ENCODE data around the gene ARFGEF3. TPM values are rescaled to one million over a fixed set of nuclear protein-coding genes. Genes with fewer than 3 reads are reported as not detected.
"Not testable (repeated sequence)": the region's sequence is repeated elsewhere in the genome, so short reads cannot be mapped to it uniquely, and the experiment has no call there.

ARFGEF3 gene
- total RNA-seq, 1 donor, result under 0.01 TPM

GRCh38 chr6:138205437-138206094 is 43.8 kb downstream of the ARFGEF3 start:
- no peak for DNase-seq (ENCODE audit: low read depth in 2 of 3, low spot score in 2 of 3)

GRCh38 chr6:138206862-138207261 is 45.1 kb downstream of the ARFGEF3 start:
- DNase-seq (ENCODE audit: low read depth in 2 of 3, low spot score in 2 of 3), result no peak

DNA sequence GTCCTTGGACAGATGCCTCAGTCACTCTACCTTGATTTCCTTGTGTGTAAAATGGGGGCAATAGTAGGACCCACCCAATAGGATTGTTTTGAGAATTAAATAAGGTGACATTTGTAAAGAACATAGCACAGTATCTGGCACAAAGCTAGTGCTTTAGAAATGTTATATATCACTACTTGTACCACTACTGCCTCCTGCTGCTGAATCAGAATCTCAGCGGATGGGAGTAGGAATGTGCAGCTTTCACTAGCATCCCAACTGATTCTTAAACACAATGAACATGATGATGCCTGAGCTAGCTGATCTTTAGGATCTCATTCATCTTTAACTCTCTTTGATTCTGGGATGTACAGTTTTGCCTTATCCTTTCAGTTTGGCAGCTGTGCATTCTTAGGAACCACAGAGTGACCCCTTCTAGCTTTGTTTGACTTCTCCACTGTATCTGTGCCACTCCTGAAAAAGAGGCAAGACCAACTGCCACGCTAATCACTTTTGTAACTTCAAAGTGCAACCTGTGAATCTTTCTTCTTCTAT is 49.4 kb downstream of the ARFGEF3 start:
- DNase-seq (ENCODE audit: low read depth in 2 of 3, low spot score in 2 of 3), result no peak

DNA sequence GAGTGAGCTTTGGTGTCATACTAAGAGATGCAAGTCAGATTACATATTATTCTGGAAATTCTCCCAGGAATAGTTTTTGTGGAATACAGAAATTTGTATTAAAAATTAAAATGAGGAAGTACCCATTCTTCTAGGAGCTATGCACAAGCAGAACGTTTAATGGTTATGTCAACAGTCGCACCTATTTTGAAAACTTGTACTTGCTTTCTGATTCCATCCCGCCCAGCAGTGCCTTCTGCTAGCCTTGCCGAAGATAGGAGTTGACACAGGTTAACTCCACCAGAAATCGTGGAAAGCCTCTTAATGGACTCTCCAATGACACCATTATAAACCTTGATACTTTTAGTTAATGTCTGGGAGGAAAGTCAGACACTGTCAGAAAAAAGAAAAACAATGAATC is 49.9 kb downstream of the ARFGEF3 start:
- no peak for DNase-seq (ENCODE audit: low read depth in 2 of 3, low spot score in 2 of 3)

GRCh38 chr6:138212530-138212929 is 50.8 kb downstream of the ARFGEF3 start:
- DNase-seq (ENCODE audit: low read depth in 2 of 3, low spot score in 2 of 3), result not testable (repeated sequence)

- DNase-seq (ENCODE audit: low read depth in 2 of 3, low spot score in 2 of 3), result no peak
These were observed 53.5 kb downstream of the ARFGEF3 start for GRCh38 chr6:138215093-138215782.

- DNase-seq (ENCODE audit: low read depth in 2 of 3, low spot score in 2 of 3), result no peak
These were observed 56.7 kb downstream of the ARFGEF3 start, which contains the start of gene PBOV1 for GRCh38 chr6:138218449-138218848. Gene PBOV1 (minus strand): TSS chr6:138218491. CDS start chr6:138218395, 96 bp downstream.

DNA sequence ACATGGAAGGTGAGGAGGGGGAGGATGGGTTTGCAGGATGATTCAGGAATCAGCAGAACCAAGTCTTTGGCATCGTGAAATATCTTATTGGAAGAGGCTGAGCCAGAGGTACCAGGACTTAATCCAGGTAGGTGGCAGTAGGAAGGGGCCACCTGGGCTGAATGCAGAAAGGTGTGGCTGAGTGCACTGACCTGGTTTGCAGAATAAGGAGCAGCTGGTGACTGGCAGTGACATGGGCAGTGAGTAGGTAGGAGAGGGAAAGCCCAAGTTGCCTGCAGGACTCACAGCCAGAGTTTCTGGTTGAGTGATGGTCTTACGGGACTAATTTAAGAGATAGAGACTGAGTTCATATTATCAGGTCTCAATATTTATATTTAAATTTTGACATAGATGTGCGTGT is 57.7 kb downstream of the ARFGEF3 start:
- DNase-seq (ENCODE audit: low read depth in 2 of 3, low spot score in 2 of 3), result no peak

- DNase-seq (ENCODE audit: low read depth in 2 of 3, low spot score in 2 of 3), result no peak
These were observed 58.2 kb downstream of the ARFGEF3 start for GRCh38 chr6:138219901-138220300.

- no peak for DNase-seq (ENCODE audit: low read depth in 2 of 3, low spot score in 2 of 3)
These were observed 61.3 kb downstream of the ARFGEF3 start for GRCh38 chr6:138222901-138223546.

- no peak for DNase-seq (ENCODE audit: low read depth in 2 of 3, low spot score in 2 of 3)
These were observed 64.2 kb downstream of the ARFGEF3 start for GRCh38 chr6:138225953-138226352.

DNA sequence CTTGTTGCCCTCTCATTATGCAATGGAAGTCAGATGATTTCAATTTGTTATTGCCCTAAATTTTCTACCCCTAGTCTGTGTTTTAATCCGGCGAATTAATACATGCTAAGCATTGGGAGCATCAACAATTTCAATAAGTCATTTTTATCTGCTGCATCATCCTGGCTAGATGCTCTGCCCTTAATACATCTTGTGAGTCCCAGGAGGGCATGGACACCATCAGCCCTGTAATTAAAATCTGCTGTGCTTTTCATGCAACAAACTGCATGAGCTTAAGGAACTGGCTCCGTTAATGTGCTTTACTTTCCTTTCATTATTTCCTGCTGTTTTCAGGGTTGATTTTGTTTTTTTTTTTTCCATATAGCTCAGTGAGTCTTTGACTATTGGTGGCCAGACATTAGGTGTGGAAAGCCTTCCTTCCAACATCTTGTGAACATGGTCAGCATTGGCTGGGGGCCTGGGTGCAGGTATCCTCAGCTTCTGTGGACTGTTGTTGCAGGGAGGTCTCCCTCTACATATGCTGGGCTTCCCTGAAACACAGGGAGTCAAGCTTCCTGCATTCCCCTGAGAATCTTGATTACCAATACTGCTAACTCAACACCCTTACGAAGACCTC is 65.1 kb downstream of the ARFGEF3 start:
- DNase-seq (ENCODE audit: low read depth in 2 of 3, low spot score in 2 of 3), result no peak

GRCh38 chr6:138227316-138227781 is 65.6 kb downstream of the ARFGEF3 start:
- no peak for DNase-seq (ENCODE audit: low read depth in 2 of 3, low spot score in 2 of 3)

GRCh38 chr6:138229072-138229471 is 67.3 kb downstream of the ARFGEF3 start:
- no peak for DNase-seq (ENCODE audit: low read depth in 2 of 3, low spot score in 2 of 3)

DNA sequence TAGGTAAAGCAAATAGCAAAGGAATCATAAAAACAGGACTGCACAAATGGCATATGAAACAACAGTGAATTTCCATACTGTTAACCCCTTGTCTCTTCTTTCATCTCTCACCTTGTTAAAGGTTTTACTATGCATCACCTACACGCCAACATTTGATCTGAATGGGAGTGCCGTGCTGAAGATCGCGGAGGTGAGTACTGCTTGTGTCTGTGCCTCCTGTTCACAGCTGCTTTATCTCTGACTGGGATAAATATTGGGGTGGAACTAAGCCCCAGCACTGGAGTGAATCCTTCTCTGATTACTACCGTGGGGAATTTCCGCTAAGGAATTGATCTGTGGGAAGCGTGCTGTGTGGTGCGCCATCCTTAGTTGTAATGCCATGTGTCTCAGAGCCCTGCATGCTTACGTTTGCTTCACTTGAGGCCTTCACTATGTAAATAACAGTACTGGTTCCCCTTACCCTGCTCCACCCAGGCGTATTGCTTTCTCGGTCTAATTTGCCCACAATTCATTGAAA is 68.0 kb downstream of the ARFGEF3 start:
- no peak for DNase-seq (ENCODE audit: low read depth in 2 of 3, low spot score in 2 of 3)

GRCh38 chr6:138230221-138230620 is 68.5 kb downstream of the ARFGEF3 start:
- no peak for DNase-seq (ENCODE audit: low read depth in 2 of 3, low spot score in 2 of 3)

- DNase-seq (ENCODE audit: low read depth in 2 of 3, low spot score in 2 of 3), result no peak
These were observed 69.1 kb downstream of the ARFGEF3 start for GRCh38 chr6:138230759-138231380.

DNA sequence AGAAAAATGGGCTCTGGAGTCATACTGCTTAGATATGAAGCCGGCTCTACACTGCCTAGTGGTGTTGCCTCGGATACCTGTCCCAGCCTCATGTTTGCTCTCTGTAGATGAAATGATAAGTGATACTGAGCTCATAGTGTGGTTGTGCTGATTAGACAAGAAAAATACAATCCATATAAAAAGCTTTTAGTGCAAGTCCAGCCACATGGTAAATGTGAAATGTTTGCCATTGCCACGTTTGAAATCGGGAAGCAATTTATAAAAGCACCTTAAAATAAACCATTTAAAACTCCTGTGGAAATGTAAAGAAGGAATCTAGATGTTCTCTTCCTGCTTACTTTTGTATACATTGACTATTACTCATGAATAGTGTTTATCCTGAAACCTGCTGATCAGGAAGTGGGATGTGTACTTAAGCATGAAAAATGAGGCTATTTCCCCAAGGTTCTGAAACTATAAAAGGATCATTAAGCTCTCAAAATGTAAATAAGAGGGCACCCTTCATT is 69.7 kb downstream of the ARFGEF3 start:
- DNase-seq (ENCODE audit: low read depth in 2 of 3, low spot score in 2 of 3), result no peak

GRCh38 chr6:138234363-138234762 is 72.6 kb downstream of the ARFGEF3 start:
- no peak for DNase-seq (ENCODE audit: low read depth in 2 of 3, low spot score in 2 of 3)

GRCh38 chr6:138235205-138235604 is 73.5 kb downstream of the ARFGEF3 start:
- no peak for DNase-seq (ENCODE audit: low read depth in 2 of 3, low spot score in 2 of 3)

Measured in hematopoietic multipotent progenitor cell (in vitro differentiated cells).